NCI-H1417 treated with DMSO at 0.1 percent for 48 hours (cell line): Measurements from ENCODE around the gene WLS.
"Not testable (repeated sequence)": the region's sequence is repeated elsewhere in the genome, so short reads cannot be mapped to it uniquely, and the experiment has no call there.

Experiments
- DNase-seq: peaks from one replicate; lab custom pipeline; 2025; lab: John Stamatoyannopoulos, UW

The WLS gene

GRCh38 chr1:68164918-68165317, 67.4 kb downstream of the WLS start:
- DNase-seq = no peak

- DNase-seq = no peak
These were observed 69.1 kb downstream of the WLS start for GRCh38 chr1:68163220-68163619.

- DNase-seq = no peak
These were observed 69.6 kb downstream of the WLS start for GRCh38 chr1:68162761-68163160.

GRCh38 chr1:68161672-68162071, 70.7 kb downstream of the WLS start:
- not testable (repeated sequence) for DNase-seq

- not testable (repeated sequence) for DNase-seq
These were observed 71.4 kb downstream of the WLS start for GRCh38 chr1:68160935-68161334.

GRCh38 chr1:68160021-68160420, 72.3 kb downstream of the WLS start:
- DNase-seq = no peak

GRCh38 chr1:68158837-68159236, 73.5 kb downstream of the WLS start:
- no peak for DNase-seq

DNA sequence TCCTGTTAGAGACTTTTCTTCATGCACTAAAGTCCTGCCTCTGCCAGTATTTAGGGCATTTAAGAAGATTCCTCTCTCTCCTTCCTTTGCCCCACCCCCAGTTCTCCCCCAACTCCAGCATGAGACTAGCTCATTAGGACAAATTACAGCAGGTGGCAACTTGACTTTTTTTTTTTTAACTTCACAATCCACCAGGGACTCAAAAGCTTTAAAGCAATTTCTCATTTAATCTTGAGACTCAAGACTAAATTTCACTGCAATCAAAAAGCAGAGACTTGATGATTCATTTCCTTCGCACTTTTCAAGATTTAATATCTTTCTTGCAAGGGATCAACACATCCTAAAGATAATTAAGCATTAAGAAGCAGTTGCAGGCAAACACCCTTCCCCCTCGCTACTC, 74.9 kb downstream of the WLS start:
- DNase-seq = no peak

DNA sequence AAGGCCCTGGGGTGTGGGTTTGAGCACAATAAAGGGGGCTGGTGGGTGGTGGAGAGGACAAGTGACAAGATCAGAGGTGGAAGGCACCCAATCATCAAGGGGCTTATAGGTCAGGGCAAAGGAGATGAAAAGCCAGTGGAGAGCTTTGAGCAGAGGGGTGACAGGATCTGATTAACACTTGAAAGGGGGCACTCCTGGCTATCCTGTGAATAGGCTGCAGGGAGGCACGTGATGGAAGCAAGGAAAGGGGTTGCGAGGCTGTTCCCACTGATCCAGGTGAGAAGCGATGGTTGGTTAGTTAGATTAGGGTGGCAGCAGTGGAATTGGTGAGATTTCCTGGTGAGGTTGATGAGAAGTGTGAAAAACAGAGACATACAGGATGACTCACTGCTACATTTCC, 80.6 kb downstream of the WLS start:
- no peak for DNase-seq

DNA sequence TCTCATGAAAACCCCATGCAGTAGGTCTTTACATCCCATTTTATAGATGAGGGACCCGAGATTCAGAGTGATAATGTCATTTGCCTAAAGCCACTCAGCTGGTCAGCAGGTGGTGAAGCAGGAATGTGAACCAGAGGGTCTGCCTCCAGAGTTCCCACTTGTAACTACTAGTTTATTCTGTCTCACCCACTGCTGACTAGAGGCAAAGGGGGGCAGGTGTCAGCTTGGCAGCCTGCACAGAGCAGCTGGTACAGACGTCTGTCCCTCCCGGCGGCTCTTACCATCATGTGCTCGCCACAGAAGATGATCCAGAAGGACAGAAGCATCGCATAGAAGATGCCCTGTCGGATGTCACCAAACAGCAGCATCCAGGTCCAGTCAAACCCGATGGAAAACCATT, 82.4 kb downstream of the WLS start:
- DNase-seq = no peak

DNA sequence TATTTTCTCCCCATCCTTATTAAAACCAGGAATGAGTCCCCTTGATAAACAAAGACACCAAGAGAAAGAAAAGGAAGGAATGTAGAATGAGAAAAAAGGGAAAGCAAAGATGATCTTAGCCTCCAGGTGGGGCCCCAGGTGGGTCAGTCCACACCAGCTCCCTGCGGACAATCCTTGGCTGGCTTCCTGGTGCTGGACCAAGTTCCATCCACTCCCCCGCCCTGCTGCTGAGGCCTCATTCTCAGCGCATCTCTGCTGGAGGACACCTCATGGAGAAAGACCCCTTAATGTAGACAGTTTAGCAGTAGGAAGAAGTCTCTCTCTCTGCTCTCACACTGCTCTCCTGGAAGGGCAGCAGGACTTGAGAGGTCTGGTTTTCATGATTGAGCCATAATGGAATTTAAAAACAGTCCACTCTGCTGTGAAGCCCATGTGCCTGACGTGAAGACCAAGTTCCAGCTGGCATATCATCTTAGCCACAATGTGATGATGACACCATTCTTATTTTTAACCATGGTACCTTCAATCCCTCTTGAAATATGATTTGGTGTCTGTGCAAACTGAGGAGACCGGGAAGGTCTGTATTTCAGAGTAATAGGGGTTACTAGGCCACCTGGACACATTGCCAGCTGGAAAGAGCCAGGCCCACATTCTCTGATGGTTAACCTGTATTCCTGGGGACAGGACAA, 83.1 kb downstream of the WLS start:
- DNase-seq = no peak

DNA sequence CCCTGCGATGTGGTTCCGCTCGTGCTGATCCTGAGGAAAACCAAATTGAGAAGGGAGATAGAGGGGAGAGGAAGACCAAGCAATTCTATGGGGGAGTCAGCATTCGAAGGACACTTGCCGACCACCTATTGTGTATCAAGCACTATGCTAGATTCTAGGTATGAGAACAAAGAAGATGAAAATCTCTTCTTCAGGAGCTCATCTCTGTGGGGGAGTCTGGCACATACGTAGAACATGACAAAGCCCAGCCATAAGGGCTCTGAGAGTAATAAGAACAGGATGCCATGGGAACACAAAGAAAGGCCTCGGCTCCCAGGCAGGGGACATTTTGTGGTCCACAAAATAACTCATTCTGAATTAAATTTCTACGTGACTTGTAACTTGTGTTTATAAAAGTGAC, 83.7 kb downstream of the WLS start:
- no peak for DNase-seq

DNA sequence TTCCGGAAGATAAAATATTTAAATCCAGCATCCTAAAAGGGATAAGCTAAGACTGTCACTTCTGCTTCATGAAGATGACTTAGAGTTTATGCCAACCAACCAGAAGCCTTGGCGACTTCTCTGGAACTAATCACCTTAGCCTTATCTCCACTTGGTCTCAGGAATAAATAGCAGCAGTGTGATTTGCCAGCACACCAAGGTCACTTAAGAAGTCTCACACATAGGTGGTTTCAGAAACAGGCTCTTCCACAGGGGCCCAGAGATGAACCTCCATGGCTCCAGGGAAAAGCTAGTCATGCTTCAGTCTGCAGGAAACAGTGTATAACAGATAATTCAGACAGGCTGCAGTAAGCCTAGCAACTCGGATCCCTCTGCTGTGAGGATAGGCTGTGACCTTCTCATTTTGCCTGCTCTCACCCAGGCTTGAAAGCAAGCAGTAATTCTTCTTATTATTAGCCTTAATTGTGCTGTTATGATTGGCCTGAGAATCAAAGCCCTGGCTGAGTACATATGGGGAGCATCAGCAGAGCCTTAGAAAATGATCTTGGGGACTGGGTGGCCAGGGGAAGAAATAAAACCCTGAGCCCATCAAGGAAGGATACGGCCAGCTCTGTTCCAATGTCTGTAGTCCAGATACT, 84.7 kb downstream of the WLS start:
- no peak for DNase-seq

- no peak for DNase-seq
These were observed 86.8 kb downstream of the WLS start for GRCh38 chr1:68145418-68146126.

- DNase-seq = no peak
These were observed 87.5 kb downstream of the WLS start for GRCh38 chr1:68144856-68145255.

GRCh38 chr1:68143633-68144032, 88.7 kb downstream of the WLS start:
- DNase-seq = no peak

DNA sequence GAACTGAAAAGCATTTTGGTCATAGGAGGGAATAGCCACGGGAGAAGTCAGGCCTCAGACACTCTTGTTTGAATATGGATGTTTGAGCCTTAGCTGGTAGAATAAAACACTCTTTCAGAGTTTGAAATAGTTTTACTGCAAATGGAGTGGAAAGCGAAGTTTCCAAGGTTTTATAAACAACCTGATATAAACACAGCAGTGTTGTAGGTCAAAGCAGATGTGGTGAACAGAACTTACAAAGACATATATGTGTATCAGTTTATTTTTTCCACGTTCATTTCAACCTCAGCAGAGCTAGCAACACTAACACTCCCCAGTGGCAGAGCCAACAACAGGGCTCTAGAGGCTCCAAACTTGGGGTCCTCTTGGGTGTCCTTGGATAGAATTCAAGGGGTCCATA, 89.9 kb downstream of the WLS start:
- DNase-seq = no peak

GRCh38 chr1:68142036-68142435, 90.3 kb downstream of the WLS start:
- DNase-seq = no peak

DNA sequence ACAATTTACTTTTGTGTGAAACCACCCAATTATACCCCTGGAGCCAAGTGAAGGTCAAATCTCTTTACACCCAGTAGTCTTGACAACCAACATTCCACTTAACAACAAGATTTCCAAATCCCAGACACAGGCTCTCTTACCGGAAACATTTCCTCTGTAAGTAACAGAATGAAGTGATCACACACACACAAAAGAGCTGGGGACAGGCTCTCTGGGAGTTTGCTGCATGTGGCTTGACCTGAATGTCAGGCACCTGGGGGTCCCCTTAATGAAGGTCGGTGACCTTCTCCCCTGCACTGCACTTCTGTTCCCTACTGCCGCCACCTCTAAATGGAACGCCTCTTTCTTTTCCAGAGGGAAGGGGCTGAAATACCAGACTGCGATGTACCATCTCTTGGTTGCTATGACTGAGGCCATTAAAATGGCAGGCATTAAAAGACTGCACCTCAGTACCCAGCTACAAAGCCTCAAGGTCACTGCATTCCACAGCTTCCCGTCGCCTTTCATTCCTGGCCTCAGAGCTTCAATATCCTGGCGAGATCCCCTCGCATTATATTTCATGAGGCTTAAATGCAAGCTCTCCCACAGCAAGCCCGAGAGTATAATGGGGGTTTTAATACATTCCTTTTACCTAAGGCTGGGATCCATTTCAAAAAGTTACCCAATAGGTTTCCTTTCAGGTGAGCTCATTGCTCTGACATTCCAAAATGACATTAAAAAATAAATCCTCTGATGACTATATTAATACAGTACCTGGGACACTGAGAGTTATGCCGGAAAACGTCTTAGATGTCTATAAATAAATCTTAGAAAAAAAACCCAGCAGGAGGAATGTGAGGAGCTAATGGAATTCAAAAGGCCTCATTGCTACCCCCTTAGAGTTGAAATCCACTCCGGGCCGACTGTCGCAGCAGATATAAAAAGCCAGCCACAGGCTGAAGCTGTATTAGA, 91.0 kb downstream of the WLS start:
- no peak for DNase-seq

- no peak for DNase-seq
These were observed 91.8 kb downstream of the WLS start for GRCh38 chr1:68140536-68140935.

DNA sequence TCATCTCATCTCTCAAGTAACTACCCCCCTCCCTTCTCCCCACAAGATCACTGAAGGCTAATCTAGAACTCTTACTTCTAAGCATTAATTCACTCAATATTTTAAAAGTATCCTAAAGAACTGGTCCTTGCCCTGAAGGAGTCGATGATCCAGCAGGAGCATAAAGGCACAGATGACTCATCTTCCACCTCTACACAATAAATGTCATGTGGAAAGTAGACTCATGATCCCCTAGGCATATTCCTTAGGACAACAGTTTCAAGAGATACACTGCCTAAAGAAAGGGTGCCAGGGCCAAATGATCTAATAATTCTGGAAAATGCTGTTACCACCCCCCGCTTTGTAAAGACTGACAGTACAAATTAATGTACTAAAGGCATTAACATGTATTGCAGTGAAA, 96.1 kb downstream of the WLS start:
- DNase-seq = no peak

- DNase-seq = no peak
These were observed 99.7 kb downstream of the WLS start for GRCh38 chr1:68132426-68133130.
